ENCODE measurements around the gene KCNQ1. TPM values are rescaled to one million over a fixed set of nuclear protein-coding genes. Genes with fewer than 3 reads are reported as not detected.

The KCNQ1 gene
- total RNA-seq, 1 experiment from 2014 or later = 1.0 TPM

GRCh38 chr11:2769409-2770095, 324.7 kb downstream of the KCNQ1 start:
- Mint-ChIP-seq H3K27me3 (ENCODE audit: insufficient read depth, unreplicated experiment) (no peaks in the 10 kb centered on the region), H3K4me1 (ENCODE audit: low read depth, unreplicated experiment) (no peaks in the 10 kb centered on the region), H3K9me3 (ENCODE audit: unreplicated experiment) (peaks cover 21% of the 10 kb centered on the region), H3K36me3 (ENCODE audit: insufficient read depth, unreplicated experiment) (no peaks in the 10 kb centered on the region), H3K4me3 (ENCODE audit: unreplicated experiment) (no peak overlapping the region), H3K27ac (ENCODE audit: unreplicated experiment) (no peak overlapping the region)
- Histone ChIP-seq H3K4me1 (no peaks in the 10 kb centered on the region), H3K36me3 (ENCODE audit: control insufficient read depth, insufficient read depth, low read length) (no peaks in the 10 kb centered on the region), H3K4me3 (ENCODE audit: low read depth, low read length) (no peak overlapping the region), H3K9me3 (peaks cover 14% of the 10 kb centered on the region; the same call in 1 of the 2 replicates), H3K27me3 (replicated peaks; ENCODE audit: control insufficient read depth, insufficient read depth, low read length) (no peaks in the 10 kb centered on the region)
- BruUV-seq (replicated peaks) = no TSS peak
- no peak for TF ChIP-seq CTCF (IDR thresholded peaks at IDR 0.05; ENCODE audit: insufficient read depth in 1 of 2, low read depth in 1 of 2, low read length in 1 of 2, severe bottlenecking in 1 of 2, unreplicated experiment in 1 of 2)
- peak in 1 of 2 experiments; percentile 18 for DNase-seq
- ChIA-PET CTCF (no interaction called here), POLR2A (no interaction called here)
- intact Hi-C loops (cut with micrococcal nuclease; ENCODE audit: unreplicated experiment) = no loop called here

GRCh38 chr11:2770096-2770751, 325.4 kb downstream of the KCNQ1 start:
- Mint-ChIP-seq H3K36me3 (ENCODE audit: insufficient read depth, unreplicated experiment) (no peaks in the 10 kb centered on the region), H3K9me3 (ENCODE audit: unreplicated experiment) (peaks cover 19% of the 10 kb centered on the region), H3K4me3 (ENCODE audit: unreplicated experiment) (no peak overlapping the region), H3K4me1 (ENCODE audit: low read depth, unreplicated experiment) (no peaks in the 10 kb centered on the region), H3K27me3 (ENCODE audit: insufficient read depth, unreplicated experiment) (no peaks in the 10 kb centered on the region), H3K27ac (ENCODE audit: unreplicated experiment) (no peak overlapping the region)
- TF ChIP-seq CTCF (IDR thresholded peaks at IDR 0.05; ENCODE audit: insufficient read depth in 1 of 2, low read depth in 1 of 2, low read length in 1 of 2, severe bottlenecking in 1 of 2, unreplicated experiment in 1 of 2) = no peak
- BruUV-seq (replicated peaks) = no TSS peak
- peaks cover 14% of the 10 kb centered on the region; the same call in 1 of the 2 replicates for H3K9me3 ChIP-seq
- H3K4me3 ChIP-seq (ENCODE audit: low read depth, low read length) = no peak overlapping the region
- no peaks in the 10 kb centered on the region for H3K36me3 ChIP-seq (ENCODE audit: control insufficient read depth, insufficient read depth, low read length)
- H3K27me3 ChIP-seq (replicated peaks; ENCODE audit: control insufficient read depth, insufficient read depth, low read length) = no peaks in the 10 kb centered on the region
- intact Hi-C loops (cut with micrococcal nuclease; ENCODE audit: unreplicated experiment) = no loop called here
- CTCF ChIA-PET = no interaction called here
- POLR2A ChIA-PET = no interaction called here
- H3K4me1 ChIP-seq = no peaks in the 10 kb centered on the region
- DNase-seq = peak in 1 of 2 experiments; percentile 31

GRCh38 chr11:2770761-2771301, 326.0 kb downstream of the KCNQ1 start:
- DNase-seq = peak in 1 of 2 experiments; percentile 36
- Histone ChIP-seq H3K4me1 (no peaks in the 10 kb centered on the region), H3K27me3 (replicated peaks; ENCODE audit: control insufficient read depth, insufficient read depth, low read length) (no peaks in the 10 kb centered on the region), H3K36me3 (ENCODE audit: control insufficient read depth, insufficient read depth, low read length) (no peaks in the 10 kb centered on the region), H3K4me3 (ENCODE audit: low read depth, low read length) (no peak overlapping the region), H3K9me3 (peaks cover 14% of the 10 kb centered on the region; the same call in 1 of the 2 replicates)
- H3K36me3 Mint-ChIP-seq (ENCODE audit: insufficient read depth, unreplicated experiment) = no peaks in the 10 kb centered on the region
- POLR2A ChIA-PET = no interaction called here
- CTCF ChIA-PET = no interaction called here
- TF ChIP-seq CTCF (IDR thresholded peaks at IDR 0.05; ENCODE audit: insufficient read depth in 1 of 2, low read depth in 1 of 2, low read length in 1 of 2, severe bottlenecking in 1 of 2, unreplicated experiment in 1 of 2) = no peak
- H3K9me3 Mint-ChIP-seq (ENCODE audit: unreplicated experiment) = peaks cover 13% of the 10 kb centered on the region
- H3K27ac Mint-ChIP-seq (ENCODE audit: unreplicated experiment) = no peak overlapping the region
- H3K4me3 Mint-ChIP-seq (ENCODE audit: unreplicated experiment) = no peak overlapping the region
- H3K4me1 Mint-ChIP-seq (ENCODE audit: low read depth, unreplicated experiment) = no peaks in the 10 kb centered on the region
- intact Hi-C loops (cut with micrococcal nuclease; ENCODE audit: unreplicated experiment) = no loop called here
- BruUV-seq (replicated peaks) = no TSS peak
- no peaks in the 10 kb centered on the region for H3K27me3 Mint-ChIP-seq (ENCODE audit: insufficient read depth, unreplicated experiment)

All from Caco-2 (cell line).